ENCODE measurements around the gene NES. TPM values are rescaled to one million over a fixed set of nuclear protein-coding genes. Genes with fewer than 3 reads are reported as not detected.

Gene NES, protein sequence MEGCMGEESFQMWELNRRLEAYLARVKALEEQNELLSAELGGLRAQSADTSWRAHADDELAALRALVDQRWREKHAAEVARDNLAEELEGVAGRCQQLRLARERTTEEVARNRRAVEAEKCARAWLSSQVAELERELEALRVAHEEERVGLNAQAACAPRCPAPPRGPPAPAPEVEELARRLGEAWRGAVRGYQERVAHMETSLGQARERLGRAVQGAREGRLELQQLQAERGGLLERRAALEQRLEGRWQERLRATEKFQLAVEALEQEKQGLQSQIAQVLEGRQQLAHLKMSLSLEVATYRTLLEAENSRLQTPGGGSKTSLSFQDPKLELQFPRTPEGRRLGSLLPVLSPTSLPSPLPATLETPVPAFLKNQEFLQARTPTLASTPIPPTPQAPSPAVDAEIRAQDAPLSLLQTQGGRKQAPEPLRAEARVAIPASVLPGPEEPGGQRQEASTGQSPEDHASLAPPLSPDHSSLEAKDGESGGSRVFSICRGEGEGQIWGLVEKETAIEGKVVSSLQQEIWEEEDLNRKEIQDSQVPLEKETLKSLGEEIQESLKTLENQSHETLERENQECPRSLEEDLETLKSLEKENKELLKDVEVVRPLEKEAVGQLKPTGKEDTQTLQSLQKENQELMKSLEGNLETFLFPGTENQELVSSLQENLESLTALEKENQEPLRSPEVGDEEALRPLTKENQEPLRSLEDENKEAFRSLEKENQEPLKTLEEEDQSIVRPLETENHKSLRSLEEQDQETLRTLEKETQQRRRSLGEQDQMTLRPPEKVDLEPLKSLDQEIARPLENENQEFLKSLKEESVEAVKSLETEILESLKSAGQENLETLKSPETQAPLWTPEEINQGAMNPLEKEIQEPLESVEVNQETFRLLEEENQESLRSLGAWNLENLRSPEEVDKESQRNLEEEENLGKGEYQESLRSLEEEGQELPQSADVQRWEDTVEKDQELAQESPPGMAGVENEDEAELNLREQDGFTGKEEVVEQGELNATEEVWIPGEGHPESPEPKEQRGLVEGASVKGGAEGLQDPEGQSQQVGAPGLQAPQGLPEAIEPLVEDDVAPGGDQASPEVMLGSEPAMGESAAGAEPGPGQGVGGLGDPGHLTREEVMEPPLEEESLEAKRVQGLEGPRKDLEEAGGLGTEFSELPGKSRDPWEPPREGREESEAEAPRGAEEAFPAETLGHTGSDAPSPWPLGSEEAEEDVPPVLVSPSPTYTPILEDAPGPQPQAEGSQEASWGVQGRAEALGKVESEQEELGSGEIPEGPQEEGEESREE (N-terminal part only)
- 470 and 483 TPM in 2 replicates for total RNA-seq (2014; rRNA removed)
- polyA plus RNA-seq (2012), result 766 TPM

- peak; percentile 89 for DNase-seq (ENCODE audit: low read depth)
These were observed at the start of gene NES for GRCh38 chr1:156676820-156677615. TSS of gene NES (minus strand) at chr1:156677407. CDS start at chr1:156677264, 143 bp downstream.

GRCh38 chr1:156726549-156727226 is 49.5 kb upstream of the NES start:
- peak; percentile 69 for DNase-seq (ENCODE audit: low read depth)

- DNase-seq (ENCODE audit: low read depth), result peak; percentile 86
These were observed 48.6 kb upstream of the NES start for GRCh38 chr1:156725683-156726280.

DNA sequence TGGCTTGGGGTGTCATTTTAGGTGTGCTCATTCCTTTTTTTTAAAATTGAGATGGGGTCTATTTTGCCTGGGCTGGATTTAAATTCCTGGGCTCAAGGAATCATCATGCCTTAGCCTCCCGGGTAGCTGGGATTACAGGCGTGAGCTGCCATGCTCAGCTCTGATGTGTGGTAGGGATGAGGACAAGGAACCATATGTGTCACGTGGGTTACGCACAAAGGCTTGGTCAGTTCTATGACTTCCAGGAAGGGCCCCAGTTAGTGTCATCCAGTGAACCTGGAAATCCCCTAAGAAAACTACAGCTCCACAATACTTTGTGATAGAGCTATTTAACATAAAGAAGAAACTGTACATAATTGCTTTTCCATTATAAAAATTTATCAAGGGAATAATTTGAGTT is 44.3 kb upstream of the NES start:
- DNase-seq (ENCODE audit: low read depth), result no peak

- DNase-seq (ENCODE audit: low read depth), result no peak
These were observed 43.9 kb upstream of the NES start for GRCh38 chr1:156721131-156721530.

DNA sequence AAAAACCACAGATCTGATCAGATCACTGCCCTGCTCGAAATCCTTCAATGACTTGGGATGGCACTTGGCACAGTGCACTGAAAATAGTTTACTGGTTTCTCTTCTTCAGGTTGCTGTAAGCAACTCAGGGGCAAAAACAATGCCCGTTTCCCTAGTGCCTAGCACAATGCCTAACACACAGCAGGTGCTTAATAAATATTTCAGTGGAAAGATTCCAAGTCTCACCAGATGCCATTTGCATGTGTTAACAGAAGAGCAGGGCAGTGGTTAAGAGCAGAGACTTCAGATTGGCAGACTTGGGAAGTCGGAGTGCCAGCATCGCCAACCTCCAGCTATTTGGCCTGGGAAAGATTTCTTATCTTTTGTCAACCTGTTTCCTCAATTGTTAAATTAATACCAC is 40.1 kb upstream of the NES start:
- peak; percentile 17 for DNase-seq (ENCODE audit: low read depth)

- DNase-seq (ENCODE audit: low read depth), result no peak
These were observed 37.6 kb upstream of the NES start for GRCh38 chr1:156714830-156715229.

- no peak for DNase-seq (ENCODE audit: low read depth)
These were observed 35.4 kb upstream of the NES start for GRCh38 chr1:156712626-156713025.

DNA sequence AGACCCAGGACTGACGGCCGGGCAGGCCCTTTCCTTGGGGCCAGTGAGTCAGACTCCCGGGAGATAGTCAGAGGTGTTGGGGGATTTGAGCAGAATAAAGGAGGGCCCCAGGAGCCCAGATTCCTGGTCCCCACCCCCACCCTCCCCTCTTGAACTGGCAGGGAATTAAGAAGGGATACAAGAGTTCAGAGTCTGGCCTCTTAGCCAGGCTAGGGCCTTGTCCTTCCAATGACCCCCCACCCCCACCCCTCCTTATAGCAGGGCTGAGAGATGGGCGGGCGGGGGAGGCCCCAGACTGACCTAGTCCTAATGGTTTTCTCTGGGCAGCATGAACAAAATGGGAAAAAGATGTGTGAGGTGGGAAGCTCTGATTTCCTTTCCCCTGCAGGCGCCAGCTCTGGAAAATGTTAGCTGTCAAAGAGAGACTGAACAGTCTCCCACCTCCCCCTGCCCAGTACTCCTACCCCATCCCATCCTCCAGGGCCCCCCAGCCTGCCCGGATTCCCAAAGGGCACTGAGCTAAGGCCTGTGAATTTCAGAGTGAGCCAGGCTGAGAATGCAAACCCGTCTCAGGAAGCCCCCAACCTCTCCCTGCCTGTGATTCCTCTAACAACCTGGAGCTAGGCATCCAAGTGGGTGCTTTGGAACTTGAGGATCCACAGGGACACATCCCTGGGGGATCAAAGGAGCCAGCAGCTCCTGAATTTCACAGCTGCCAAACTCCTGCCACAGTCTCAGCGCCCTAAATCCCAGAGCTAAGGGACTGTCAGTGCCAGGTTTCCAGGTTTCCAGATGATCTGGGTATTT is 34.0 kb upstream of the NES start:
- no peak for DNase-seq (ENCODE audit: low read depth)

- peak; percentile 79 for DNase-seq (ENCODE audit: low read depth)
These were observed 32.7 kb upstream of the NES start for GRCh38 chr1:156709757-156710489.

GRCh38 chr1:156709031-156709430 is 31.8 kb upstream of the NES start:
- no peak for DNase-seq (ENCODE audit: low read depth)

DNA sequence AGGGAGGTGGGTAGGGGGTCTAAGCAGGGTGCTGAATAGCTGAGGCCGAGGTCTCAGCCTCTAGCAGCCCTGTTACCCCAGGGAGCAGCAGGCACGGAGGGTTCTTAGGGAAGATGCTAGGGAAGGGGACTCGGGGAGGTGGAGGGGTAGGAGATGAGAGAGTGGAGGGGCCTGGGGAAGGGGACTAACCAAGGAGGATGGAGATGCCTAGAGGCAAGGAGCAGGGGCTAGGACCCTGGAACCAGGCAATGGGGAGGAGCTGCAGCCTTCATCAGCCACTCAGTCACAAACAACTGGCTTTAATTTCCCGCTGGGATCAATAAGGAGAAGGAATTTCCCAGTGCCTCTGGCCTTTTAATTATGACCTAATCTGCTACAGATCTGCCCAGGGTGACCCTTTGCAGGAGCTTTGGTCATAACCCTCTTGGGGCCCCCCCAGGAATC is 31.0 kb upstream of the NES start:
- DNase-seq (ENCODE audit: low read depth), result no peak

GRCh38 chr1:156707417-156708217 is 30.4 kb upstream of the NES start:
- no peak for DNase-seq (ENCODE audit: low read depth)

- no peak for DNase-seq (ENCODE audit: low read depth)
These were observed 29.6 kb upstream of the NES start for GRCh38 chr1:156706657-156707416.

- peak; percentile 23 for DNase-seq (ENCODE audit: low read depth)
These were observed 28.9 kb upstream of the NES start for GRCh38 chr1:156705918-156706656.

Measured in LHCN-M2 (cell line).